GM12878 (cell line): ENCODE measurements around the gene ZNF134. TPM values are rescaled to one million over a fixed set of nuclear protein-coding genes. Genes with fewer than 3 reads are reported as not detected.

Experiments
- ATAC-seq: fragments of 200-7000 bp; cut with Tn5 transposase; 3 replicates; pipeline ENCODE4 v1.9.1; 2020; ENCODE audit warnings: mild to moderate bottlenecking, moderate library complexity
- BruUV-seq: library from RNA; stranded (reverse); fragments of 400-500 nt; replicated peaks from 2 replicates; lab custom pipeline; 2021; lab: Mats Ljungman, UMichigan
- CTCF ChIA-PET: fragments of 300-600 bp; sonication (Branson Sonifier 250); formaldehyde crosslinking; extraction: SDS; loops from one replicate; lab custom pipeline; 2021; ENCODE audit warnings: inconsistent platforms; lab: Yijun Ruan, JAX
- POLR2A ChIA-PET: fragments of 350-600 bp; formaldehyde crosslinking; extraction: SDS; loops from one replicate; lab custom pipeline; 2021; ENCODE audit warnings: inconsistent platforms; lab: Charles Lee
- RAD21 ChIA-PET: fragments of 300-600 bp; sonication (Branson Sonifier 250); formaldehyde crosslinking; loops from one replicate; lab custom pipeline; 2023; ENCODE audit warnings: antibody characterized with exemption; ENCODE audit not compliant: unreplicated experiment; lab: Charles Lee
- SMC1A ChIA-PET: fragments of 300-600 bp; sonication (Branson Sonifier 250); formaldehyde crosslinking; loops from one replicate; lab custom pipeline; 2023; ENCODE audit not compliant: unreplicated experiment, uncharacterized antibody; lab: Charles Lee
- DNase-seq: peaks from one replicate; pipeline ENCODE4 v3.0.0-alpha.2; 2011; ENCODE audit warnings: low read depth, low spot score
- FAIRE-seq: peaks from 3 replicates; lab custom pipeline; 2011; peaks lifted over from hg19 to GRCh38; lab: Jason Lieb, UNC
- H2AFZ ChIP-seq: 2 replicates; pipeline ENCODE4 v1.6.0; 2011; ENCODE audit warnings: low read depth, low read length, control low read depth; ENCODE audit not compliant: control insufficient read depth
- H3K27ac ChIP-seq: 2 replicates; pipeline ENCODE4 v1.5.1; 2011; ENCODE audit warnings: control low read depth; ENCODE audit not compliant: control insufficient read depth, insufficient read depth
- H3K27me3 ChIP-seq, 2 experiments: replicated peaks in 1 of 2; 2 replicates each; pipeline versions ENCODE4 v1.6.0 to v1.6.1; 2011; ENCODE audit warnings: low read length in 1 of 2; ENCODE audit not compliant: control insufficient read depth in 2 of 2, insufficient read depth in 2 of 2
- H3K36me3 ChIP-seq, 2 experiments: 2 replicates each; pipeline ENCODE4 v1.5.1; 2011; ENCODE audit warnings: low read length in 1 of 2; ENCODE audit not compliant: control insufficient read depth in 2 of 2, insufficient read depth in 2 of 2
- H3K4me1 ChIP-seq: 2 replicates; pipeline ENCODE4 v1.6.1; 2011; ENCODE audit warnings: mild to moderate bottlenecking, low read length, moderate library complexity, mixed read lengths; ENCODE audit not compliant: control insufficient read depth, insufficient read depth
- H3K4me2 ChIP-seq: 2 replicates; pipeline ENCODE4 v1.6.0; 2011; ENCODE audit warnings: control low read depth; ENCODE audit not compliant: control insufficient read depth, insufficient read depth
- H3K4me3 ChIP-seq: fragments of 200-600 bp; sonication (generic); 2 replicates; pipeline ENCODE4 v1.5.1; 2016
- H3K79me2 ChIP-seq: 2 replicates; pipeline ENCODE4 v1.6.0; 2011; ENCODE audit warnings: low read length; ENCODE audit not compliant: control insufficient read depth, insufficient read depth
- H3K9ac ChIP-seq: 2 replicates; pipeline ENCODE4 v1.8.0; 2011; ENCODE audit warnings: low read length, control low read depth, mixed read lengths; ENCODE audit not compliant: control insufficient read depth, insufficient read depth
- H3K9me3 ChIP-seq: replicated peaks from 3 replicates; pipeline ENCODE4 v1.5.1; 2011; ENCODE audit warnings: mild to moderate bottlenecking, low read length; ENCODE audit not compliant: control insufficient read depth, insufficient read depth
- H4K20me1 ChIP-seq: 2 replicates; pipeline ENCODE4 v1.6.0; 2011; ENCODE audit not compliant: control insufficient read depth, insufficient read depth
- ASH2L ChIP-seq: fragments of 300-600, 200-600 bp; sonication (generic); IDR thresholded peaks from 2 replicates; pipeline ENCODE4 v1.6.1; 2017; ENCODE audit warnings: low read depth, mild to moderate bottlenecking, borderline replicate concordance
- CBX5 ChIP-seq: sonication (generic); IDR thresholded peaks from 2 replicates; pipeline ENCODE4 v1.6.1; 2016; ENCODE audit warnings: low read depth, moderate library complexity, mild to moderate bottlenecking, inconsistent platforms
- EGR1 ChIP-seq, 2 experiments: IDR thresholded peaks; 1 replicate in 1 of 2; 2 replicates in 1 of 2; pipeline ENCODE4 v1.6.1; 2011 to 2012; ENCODE audit warnings: low read depth in 2 of 2, low read length in 2 of 2, borderline replicate concordance in 1 of 2, mild to moderate bottlenecking in 1 of 2, moderate library complexity in 1 of 2
- IRF3 ChIP-seq: fragments of 450-650 bp; IDR thresholded peaks from 2 replicates; pipeline ENCODE4 v1.6.1; 2014; ENCODE audit warnings: mild to moderate bottlenecking
- in situ Hi-C: fragments of 300-500 bp; cut with MboI; formaldehyde crosslinking; loops from 9 replicates; pipeline ENCODE4 v1.14.3; 2018; ENCODE audit warnings: mixed read lengths
- intact Hi-C: fragments of 100-400 bp; cut with micrococcal nuclease; formaldehyde crosslinking; loops from one replicate; pipeline ENCODE4 v1.14.2; 2022; ENCODE audit not compliant: unreplicated experiment
- polyA plus RNA-seq, 11 experiments: library from polyadenylated mRNA; depleted of rRNA in 4 of 11; unstranded in 6 of 11; stranded (reverse) in 5 of 11; fragments of >200 nt; fragmentation: Nextera tagmentation in 4 of 11; fragmentation: Illumina TruSeq in 1 of 11; extraction: Ambion mirVana in 4 of 11; extraction: Trizol in 1 of 11; gene quantifications; 1 replicate in 1 of 11; 2 replicates in 10 of 11; pipeline versions ENCODE4 v1.2.1 to v1.2.3, GENCODE V29; 2011 to 2016; ENCODE audit warnings: inconsistent platforms in 2 of 11, missing spikeins in 2 of 11, low read depth in 1 of 11
- total RNA-seq, 4 experiments: library from RNA; depleted of rRNA in 3 of 4; stranded (reverse); fragments of >200 nt in 3 of 4; fragmentation: Illumina TruSeq in 1 of 4; extraction: Trizol in 1 of 4; gene quantifications; 2 replicates each; pipeline versions ENCODE4 v1.2.1 to v1.2.3, GENCODE V29; 2013 to 2021

Gene ZNF134
- total and polyA plus RNA-seq, 10 of the 15 experiments (the other 5 are each of a cell fraction or from before 2014, with no cell fraction given) = 1.6 to 17.6 (median 9.7) TPM

DNA sequence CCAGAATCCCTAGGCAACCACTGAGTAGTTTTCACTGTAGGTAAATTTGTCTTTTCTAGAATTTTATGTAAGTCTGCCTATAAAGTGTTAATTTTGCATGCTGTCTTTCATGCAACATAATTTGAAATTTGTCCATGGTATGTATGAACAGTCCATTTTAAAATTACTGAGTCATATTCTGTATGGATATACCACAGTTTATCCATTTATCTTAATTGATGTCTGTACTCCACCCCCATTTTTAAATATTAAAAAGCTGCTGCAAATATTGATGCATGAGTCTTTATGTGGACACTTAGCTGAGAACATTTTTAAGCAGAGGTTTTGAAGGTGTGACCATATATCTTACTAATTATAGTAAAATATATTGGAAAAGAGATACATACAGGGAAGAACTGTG is 9.0 kb downstream of the ZNF134 start:
- no TSS peak for BruUV-seq
- Histone ChIP-seq H2AFZ (no peak overlapping the region), H3K9me3 (peaks cover 60% of the 10 kb centered on the region), H4K20me1 (no peaks in the 10 kb centered on the region), H3K4me3 (no peak overlapping the region), H3K9ac (no peak overlapping the region), H3K36me3 (peaks cover 8 to 40% of the 10 kb centered on the region in 2 experiments), H3K27ac (no peak overlapping the region), H3K79me2 (no peaks in the 10 kb centered on the region; the same call in 1 of the 2 replicates), H3K4me1 (no peaks in the 10 kb centered on the region), H3K27me3 (no peaks in the 10 kb centered on the region), H3K4me2 (no peak overlapping the region)
- ChIA-PET POLR2A (no interaction called here), RAD21 (no interaction called here), CTCF (no interaction called here), SMC1A (no interaction called here)
- ATAC-seq (no peak), DNase-seq (no peak), FAIRE-seq (no peak)
- TF ChIP-seq IRF3 (no peak), ASH2L (no peak), CBX5 (no peak), EGR1 (IDR thresholded peaks at IDR 0.05; ENCODE audit: borderline replicate concordance in 1 of 2, low read depth in 2 of 2, low read length in 2 of 2) (no peak)
- intact Hi-C loops = no loop called here
- in situ Hi-C loops = no loop called here
